Neural cell (in vitro differentiated cells): Measurements from ENCODE around the gene CCDC33. TPM values are rescaled to one million over a fixed set of nuclear protein-coding genes. Genes with fewer than 3 reads are reported as not detected.

ENCODE experiments used
- H2AFZ ChIP-seq: fragments of 200-600, 300-800 bp; sonication (generic), shearing (Covaris generic); 2 replicates; pipeline ENCODE4 v1.6.0; 2014; ENCODE audit warnings: low read depth, mild to moderate bottlenecking, antibody characterized with exemption, low read length, moderate library complexity
- H3F3A ChIP-seq: fragments of 200-600 bp; shearing (Covaris generic); 2 replicates; pipeline ENCODE4 v1.6.1; 2016; ENCODE audit warnings: mild to moderate bottlenecking, moderate library complexity, mixed read lengths, antibody characterized with exemption, low read length; ENCODE audit not compliant: insufficient read depth, poor library complexity, severe bottlenecking
- H3K27ac ChIP-seq: fragments of 200-600, 300-800 bp; sonication (generic), shearing (Covaris generic); 2 replicates; pipeline ENCODE4 v1.5.1; 2014; ENCODE audit warnings: mild to moderate bottlenecking, low read length, moderate library complexity
- H3K27me3 ChIP-seq: fragments of 300-800, 200-600 bp; sonication (generic), shearing (Covaris generic); 2 replicates; pipeline ENCODE4 v1.6.0; 2014; ENCODE audit warnings: mild to moderate bottlenecking, low read depth, low read length, moderate library complexity; ENCODE audit not compliant: insufficient read depth
- H3K36me3 ChIP-seq: fragments of 300-800, 200-600 bp; sonication (generic), shearing (Covaris generic); 2 replicates; pipeline ENCODE4 v1.5.1; 2014; ENCODE audit warnings: mild to moderate bottlenecking, antibody characterized with exemption, low read length, moderate library complexity; ENCODE audit not compliant: insufficient read depth
- H3K4me2 ChIP-seq: fragments of 300-800, 200-600 bp; sonication (generic), shearing (Covaris generic); 2 replicates; pipeline ENCODE4 v1.6.0; 2014; ENCODE audit warnings: mild to moderate bottlenecking, low read length
- H3K4me3 ChIP-seq: fragments of 300-800, 200-600 bp; sonication (generic), shearing (Covaris generic); 2 replicates; pipeline ENCODE4 v1.5.1; 2014; ENCODE audit warnings: mild to moderate bottlenecking, low read length, moderate library complexity
- H3K79me2 ChIP-seq: fragments of 200-600 bp; shearing (Covaris generic); replicated peaks from 2 replicates; pipeline ENCODE4 v1.6.0; 2014; ENCODE audit warnings: mild to moderate bottlenecking, low read length, moderate library complexity; ENCODE audit not compliant: insufficient read depth
- H3K9ac ChIP-seq: fragments of 300-800, 200-600 bp; sonication (generic), shearing (Covaris generic); 2 replicates; pipeline ENCODE4 v1.6.1; 2016; ENCODE audit warnings: mild to moderate bottlenecking, low read length, mixed read lengths
- H3K9me2 ChIP-seq: fragments of 200-600 bp; shearing (Covaris generic); 2 replicates; pipeline ENCODE4 v1.6.1; 2016; ENCODE audit warnings: mild to moderate bottlenecking, low read length, mixed read lengths; ENCODE audit not compliant: insufficient read depth
- H3K9me3 ChIP-seq: fragments of 200-600, 300-800 bp; sonication (generic), shearing (Covaris generic); 2 replicates; pipeline ENCODE4 v1.6.1; 2016; ENCODE audit warnings: mild to moderate bottlenecking, mixed run types, low read length, moderate library complexity, mixed read lengths
- H4K20me1 ChIP-seq: fragments of 200-600 bp; shearing (Covaris generic); 2 replicates; pipeline ENCODE4 v1.6.1; 2016; ENCODE audit warnings: mild to moderate bottlenecking, mixed run types; ENCODE audit not compliant: insufficient read depth
- CTCF ChIP-seq: fragments of 450-650 bp; IDR thresholded peaks from 2 replicates; pipeline ENCODE4 v1.5.1; 2014; ENCODE audit warnings: antibody characterized with exemption, mild to moderate bottlenecking, moderate library complexity; ENCODE audit not compliant: poor library complexity, severe bottlenecking
- EP300 ChIP-seq: fragments of 450-650 bp; conservative IDR thresholded peaks from 2 replicates; pipeline ENCODE4 v1.6.1; 2014; ENCODE audit warnings: antibody characterized with exemption, mild to moderate bottlenecking, moderate library complexity; ENCODE audit not compliant: poor library complexity, severe bottlenecking
- EZH2 ChIP-seq: fragments of 200-600, 300-800 bp; shearing (Covaris generic), sonication (generic); IDR thresholded peaks from 2 replicates; pipeline ENCODE4 v1.6.1; 2014; ENCODE audit warnings: antibody characterized with exemption, low read length, borderline replicate concordance, mild to moderate bottlenecking; ENCODE audit not compliant: insufficient read depth, poor library complexity, severe bottlenecking
- MXI1 ChIP-seq: fragments of 450-650 bp; conservative IDR thresholded peaks from 2 replicates; pipeline ENCODE4 v1.6.1; 2014; ENCODE audit warnings: antibody characterized with exemption, mild to moderate bottlenecking; ENCODE audit not compliant: poor library complexity, severe bottlenecking
- POLR2AphosphoS5 ChIP-seq: IDR thresholded peaks from 2 replicates; pipeline ENCODE4 v1.6.1; 2012
- RAD21 ChIP-seq: fragments of 450-650 bp; conservative IDR thresholded peaks from 2 replicates; pipeline ENCODE4 v1.6.1; 2014; ENCODE audit warnings: antibody characterized with exemption, mild to moderate bottlenecking, moderate library complexity
- REST ChIP-seq: IDR thresholded peaks from 2 replicates; pipeline ENCODE4 v1.6.1; 2012; ENCODE audit warnings: borderline replicate concordance
- SMC3 ChIP-seq: fragments of 450-650 bp; conservative IDR thresholded peaks from 2 replicates; pipeline ENCODE4 v1.6.1; 2014; ENCODE audit warnings: antibody characterized with exemption, mild to moderate bottlenecking, moderate library complexity; ENCODE audit not compliant: poor library complexity
- TAF1 ChIP-seq: IDR thresholded peaks from 2 replicates; pipeline ENCODE4 v1.6.1; 2012; ENCODE audit warnings: low read depth
- polyA plus RNA-seq: library from polyadenylated mRNA; depleted of rRNA; stranded (reverse); fragments of >200 nt; gene quantifications from 2 replicates; pipeline ENCODE4 v1.2.3, GENCODE V29; 2014

The CCDC33 gene
- polyA plus RNA-seq, 1 donor from 2014 or later: 1.4 TPM

DNA sequence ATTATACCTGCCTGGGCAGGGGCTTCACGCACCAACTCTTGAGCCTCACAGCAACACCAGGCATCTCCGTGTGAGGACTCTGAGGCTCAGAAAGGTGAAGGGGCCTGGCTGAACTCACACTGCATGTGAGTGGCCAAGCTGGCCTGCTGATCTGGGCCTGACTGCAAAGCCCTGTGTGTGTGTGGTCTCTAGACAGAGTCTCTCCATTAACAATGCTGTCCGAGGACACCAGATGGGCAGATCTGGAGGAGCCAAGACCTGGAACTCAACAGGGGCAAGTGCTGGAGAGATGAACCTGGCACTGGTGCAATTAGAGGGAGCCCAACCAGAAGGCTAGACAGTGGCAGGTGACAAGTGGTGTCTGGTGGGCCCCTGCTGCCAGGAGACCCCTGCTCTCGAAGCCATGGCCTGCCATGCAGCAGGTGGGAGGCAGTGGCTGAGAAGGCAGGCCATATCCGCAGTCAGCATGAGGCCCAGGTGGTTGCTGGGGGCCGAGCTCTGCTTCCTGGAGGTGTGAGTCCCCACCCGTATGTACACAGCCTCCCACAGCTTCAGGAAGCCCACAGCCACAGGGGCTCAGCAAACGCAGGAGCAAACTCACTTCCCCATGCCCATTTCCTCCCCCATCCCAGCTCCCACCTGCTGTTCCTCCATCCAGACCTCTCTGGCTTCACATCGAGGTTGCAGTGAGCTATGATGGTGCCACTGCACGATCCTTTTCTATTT is 92.4 kb downstream of the CCDC33 start:
- Histone ChIP-seq H3K4me2 (no peak overlapping the region), H3K9me2 (no peaks in the 10 kb centered on the region), H3F3A (no peaks in the 10 kb centered on the region), H3K36me3 (no peaks in the 10 kb centered on the region), H3K4me3 (no peak overlapping the region), H3K9ac (peak overlapping the region; percentile 20), H3K9me3 (no peaks in the 10 kb centered on the region), H3K79me2 (no peaks in the 10 kb centered on the region), H3K27me3 (no peaks in the 10 kb centered on the region), H2AFZ (no peak overlapping the region), H3K27ac (peak overlapping the region; percentile 25), H4K20me1 (no peaks in the 10 kb centered on the region)
- TF ChIP-seq SMC3 (no peak), POLR2AphosphoS5 (no peak), CTCF (no peak), MXI1 (no peak), EP300 (no peak), RAD21 (no peak), TAF1 (no peak), EZH2 (no peak), REST (no peak)

DNA sequence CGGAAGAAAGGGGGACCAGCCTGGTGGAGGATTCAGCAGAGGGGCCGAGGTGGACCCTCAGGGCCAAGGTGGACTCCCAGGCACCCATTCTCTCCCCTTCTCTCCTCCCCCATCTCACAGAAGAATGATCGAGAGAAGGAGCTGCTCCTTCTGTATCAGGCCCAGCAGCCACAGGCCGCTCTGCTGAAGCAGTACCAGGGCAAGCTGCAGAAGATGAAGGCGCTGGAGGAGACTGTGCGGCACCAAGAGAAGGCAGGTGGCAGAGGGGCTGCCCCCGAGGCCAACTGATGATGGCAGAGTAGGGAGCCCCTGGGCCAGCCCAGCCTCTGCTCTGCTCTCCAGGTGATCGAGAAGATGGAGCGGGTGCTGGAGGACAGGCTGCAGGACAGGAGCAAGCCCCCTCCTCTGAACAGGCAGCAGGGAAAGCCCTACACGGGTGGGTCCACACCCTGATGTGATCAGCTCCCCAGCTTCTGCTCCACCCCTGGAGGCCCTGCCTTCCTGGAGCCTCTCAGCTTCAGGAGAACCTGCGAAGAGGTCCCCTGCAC is 94.8 kb downstream of the CCDC33 start:
- H2AFZ ChIP-seq: no peak overlapping the region
- no peak overlapping the region for H3K9ac ChIP-seq
- no peak overlapping the region for H3K27ac ChIP-seq
- no peak overlapping the region for H3K4me2 ChIP-seq
- H3K9me2 ChIP-seq: no peaks in the 10 kb centered on the region
- TF ChIP-seq TAF1 (no peak), MXI1 (no peak), SMC3 (no peak), REST (no peak), RAD21 (no peak), EZH2 (no peak), CTCF (no peak)
- no peak overlapping the region for H3K4me3 ChIP-seq
- H3K27me3 ChIP-seq: no peaks in the 10 kb centered on the region
- H4K20me1 ChIP-seq: no peaks in the 10 kb centered on the region
- no peaks in the 10 kb centered on the region for H3K36me3 ChIP-seq
- no peaks in the 10 kb centered on the region for H3F3A ChIP-seq
- H3K79me2 ChIP-seq: no peaks in the 10 kb centered on the region
- peaks cover 4% of the 10 kb centered on the region for H3K9me3 ChIP-seq
